Measurements from ENCODE around the gene HSPA4.

GRCh38 chr5:133118741-133119140 lies 66.9 kb downstream of the HSPA4 start:
- TF ChIP-seq CTCF (IDR thresholded peaks at IDR 0.05) (no peak), EP300 (IDR thresholded peaks at IDR 0.05) (no peak), POLR2A (IDR thresholded peaks at IDR 0.05) (no peak)
